Stomach (tissue), 9 donors: ENCODE data around the gene ECHDC1. TPM values are rescaled to one million over a fixed set of nuclear protein-coding genes. Genes with fewer than 3 reads are reported as not detected.
A peak's percentile ranks its signal among the peaks of the same experiment; 100 is the strongest.

Experiments used
- DNase-seq, 2 donors: peaks; one replicate each; pipeline versions ENCODE4 v3.0.0 to v3.0.0-alpha.2; 2013 to 2019
- H3K27ac ChIP-seq, 5 donors: fragments of 200-600 bp in 4 of 5; sonication (generic) in 4 of 5; one replicate each; pipeline ENCODE4 v1.5.1; 2013 to 2019; ENCODE audit warnings: mild to moderate bottlenecking in 1 of 5, moderate library complexity in 1 of 5
- H3K27me3 ChIP-seq, 3 donors: fragments of 200-600 bp; sonication (generic); one replicate each; pipeline ENCODE4 v1.5.1; 2017 to 2019; ENCODE audit warnings: mixed run types in 1 of 3
- H3K36me3 ChIP-seq, 4 donors: fragments of 200-600 bp; sonication (generic); 1 replicate in 3 of 4; 2 replicates in 1 of 4; pipeline ENCODE4 v1.5.1; 2016 to 2019
- H3K4me1 ChIP-seq, 4 donors: fragments of 200-600 bp; sonication (generic); one replicate each; pipeline ENCODE4 v1.5.1; 2016 to 2019
- H3K4me3 ChIP-seq, 4 donors: fragments of 200-600 bp; sonication (generic) in 3 of 4; one replicate each; pipeline ENCODE4 v1.5.1; 2016 to 2019; ENCODE audit warnings: mild to moderate bottlenecking in 1 of 4
- H3K9me3 ChIP-seq, 4 donors: fragments of 200-600 bp; sonication (generic); one replicate each; pipeline ENCODE4 v1.5.1; 2016 to 2019
- CTCF ChIP-seq, 7 experiments: fragments of 450-650 bp in 4 of 7; fragments of 200-600 bp in 3 of 7; sonication (generic) in 3 of 7; IDR thresholded peaks; one replicate each; pipeline ENCODE4 v1.5.1; 2016 to 2019; ENCODE audit warnings: antibody characterized with exemption in 7 of 7, control low read depth in 2 of 7, mild to moderate bottlenecking in 1 of 7
- EP300 ChIP-seq: sonication (generic); formaldehyde crosslinking; IDR thresholded peaks from one replicate; pipeline ENCODE4 v1.6.1; 2017; ENCODE audit warnings: antibody characterized with exemption
- POLR2A ChIP-seq, 4 donors: fragments of 450-650 bp; IDR thresholded peaks; one replicate each; pipeline ENCODE4 v1.6.1; 2016; ENCODE audit warnings: antibody characterized with exemption in 4 of 4, control low read depth in 2 of 4, mild to moderate bottlenecking in 1 of 4, moderate library complexity in 1 of 4
- POLR2AphosphoS5 ChIP-seq, 3 donors: sonication (generic); formaldehyde crosslinking; IDR thresholded peaks; one replicate each; pipeline ENCODE4 v1.6.1; 2016; ENCODE audit warnings: antibody characterized with exemption in 3 of 3
- WGBS, 5 donors: extraction: QIAGEN DNeasy Blood & Tissue Kit in 3 of 5; methylation state at CpG; one replicate each; pipeline versions ENCODE4 v1.1.5 to v1.1.7; 2013 to 2018; 5-methylcytosine and 5-hydroxymethylcytosine counted together
- intact Hi-C: fragments of 100-400 bp; cut with DNase I; formaldehyde crosslinking; loops from one replicate; pipeline ENCODE4 v1.15.1; 2023; ENCODE audit warnings: low total_unique reads
- polyA plus RNA-seq, 3 donors: library from polyadenylated mRNA; stranded (reverse); fragments of 200-250 nt; gene quantifications; one replicate each; pipeline ENCODE4 v1.2.3, GENCODE V29; 2013
- total RNA-seq, 5 donors: library from RNA; depleted of rRNA; stranded (reverse); fragments of >200 nt; gene quantifications; one replicate each; pipeline versions ENCODE4 v1.1.0 to v1.2.3, GENCODE V29; 2014 to 2016
- donor health status: healthy with polysubstance abuse.
- donor health status: Bipolar disorder and iron deficiency.
- donor health status: healthy.

The ECHDC1 gene
- total and polyA plus RNA-seq, 8 donors, result 11.9 to 71.0 (median 50.7) TPM

- 74 to 99% (median 90%) methylated on average over 2 of the region's 2 CpGs for WGBS, 5 donors
- H3K36me3 ChIP-seq, result peaks cover 0 to 15% (median 11%) of the 10 kb centered on the region in 4 donors
- DNase-seq, result no peak
- no peak overlapping the region for H3K4me3 ChIP-seq
- no peaks in the 10 kb centered on the region for H3K27me3 ChIP-seq
- no peaks in the 10 kb centered on the region for H3K9me3 ChIP-seq
- intact Hi-C loops, result no loop called here
- TF ChIP-seq EP300, result no peak
- TF ChIP-seq CTCF (IDR thresholded peaks at IDR 0.05), result no peak
- TF ChIP-seq POLR2AphosphoS5 (IDR thresholded peaks at IDR 0.05), result no peak
- TF ChIP-seq POLR2A (IDR thresholded peaks at IDR 0.05), result no peak
- H3K4me1 ChIP-seq, result peaks cover 4 to 39% (median 24%) of the 10 kb centered on the region in 4 donors
- no peak overlapping the region for H3K27ac ChIP-seq
Observed at GRCh38 chr6:127298475-127298874, 44.9 kb downstream of the ECHDC1 start.

GRCh38 chr6:127297502-127298070 lies 45.8 kb downstream of the ECHDC1 start:
- no peak overlapping the region for H3K27ac ChIP-seq
- intact Hi-C loops, result no loop called here

GRCh38 chr6:127291495-127291894 lies 51.9 kb downstream of the ECHDC1 start:
- 9 to 39% (median 28%) methylated on average over 5 of the region's 5 CpGs for WGBS, 5 donors
- H3K27ac ChIP-seq, result peak overlapping the region in 1 of 5 donors; percentile 2

More at GRCh38 chr6:127297502-127298070, 45.8 kb downstream of the ECHDC1 start:
- 60 to 74% (median 63%) methylated on average over 4 of the region's 4 CpGs for WGBS, 5 donors
- Histone ChIP-seq H3K27me3 (no peaks in the 10 kb centered on the region), H3K4me1 (peaks cover 4 to 31% (median 19%) of the 10 kb centered on the region in 4 donors), H3K9me3 (no peaks in the 10 kb centered on the region), H3K36me3 (peaks cover 0 to 15% (median 11%) of the 10 kb centered on the region in 4 donors), H3K4me3 (no peak overlapping the region)
- DNase-seq, result no peak
- no peak for TF ChIP-seq POLR2AphosphoS5 (IDR thresholded peaks at IDR 0.05)
- no peak for TF ChIP-seq EP300
- TF ChIP-seq POLR2A (IDR thresholded peaks at IDR 0.05), result no peak
- TF ChIP-seq CTCF (IDR thresholded peaks at IDR 0.05), result no peak

More at GRCh38 chr6:127291495-127291894, 51.9 kb downstream of the ECHDC1 start:
- TF ChIP-seq POLR2A (IDR thresholded peaks at IDR 0.05) (no peak), EP300 (no peak), POLR2AphosphoS5 (IDR thresholded peaks at IDR 0.05) (no peak), CTCF (IDR thresholded peaks at IDR 0.05) (no peak)
- Histone ChIP-seq H3K4me1 (peaks cover 5 to 49% (median 27%) of the 10 kb centered on the region in 4 donors), H3K27me3 (no peaks in the 10 kb centered on the region), H3K36me3 (peaks cover 12 to 42% (median 38%) of the 10 kb centered on the region in 4 donors), H3K4me3 (peak overlapping the region in 2 of 4 donors; percentile 8 to 20), H3K9me3 (no peaks in the 10 kb centered on the region)
- intact Hi-C loops, result no loop called here
- DNase-seq, result no peak
